Myocyte (in vitro differentiated cells): ENCODE measurements around the gene BMP6. TPM values are rescaled to one million over a fixed set of nuclear protein-coding genes. Genes with fewer than 3 reads are reported as not detected.
"Not testable (repeated sequence)": the region's sequence is repeated elsewhere in the genome, so short reads cannot be mapped to it uniquely, and the experiment has no call there.

ENCODE experiments used
- DNase-seq: peaks from one replicate; pipeline ENCODE4 v3.0.0-alpha.2; 2012; ENCODE audit warnings: low read depth
- total RNA-seq: library from RNA; depleted of rRNA; stranded (reverse); fragments of >200 nt; gene quantifications from 2 replicates; pipeline ENCODE4 v1.2.3, GENCODE V29; 2014

BMP6 gene
- total RNA-seq, 1 donor from 2014 or later: 0.19 TPM

- DNase-seq: no peak
These were observed 60.3 kb downstream of the BMP6 start for GRCh38 chr6:7786214-7786661.

- DNase-seq: peak; percentile 24
These were observed 61.3 kb downstream of the BMP6 start for GRCh38 chr6:7787137-7787608.

- no peak for DNase-seq
These were observed 61.8 kb downstream of the BMP6 start for GRCh38 chr6:7787731-7788130.

- no peak for DNase-seq
These were observed 68.6 kb downstream of the BMP6 start for GRCh38 chr6:7794509-7794908.

GRCh38 chr6:7797386-7797785 lies 71.5 kb downstream of the BMP6 start:
- no peak for DNase-seq

- DNase-seq: peak; percentile 9
These were observed 72.9 kb downstream of the BMP6 start for GRCh38 chr6:7798751-7799150.

- no peak for DNase-seq
These were observed 76.8 kb downstream of the BMP6 start for GRCh38 chr6:7802662-7803061.

- DNase-seq: no peak
These were observed 77.3 kb downstream of the BMP6 start for GRCh38 chr6:7803214-7803613.

GRCh38 chr6:7805078-7805849 lies 79.4 kb downstream of the BMP6 start:
- no peak for DNase-seq

- no peak for DNase-seq
These were observed 79.9 kb downstream of the BMP6 start for GRCh38 chr6:7805850-7806214.

GRCh38 chr6:7806711-7807110 lies 80.8 kb downstream of the BMP6 start:
- no peak for DNase-seq

GRCh38 chr6:7809346-7809745 lies 83.4 kb downstream of the BMP6 start:
- DNase-seq: no peak

- DNase-seq: no peak
These were observed 85.5 kb downstream of the BMP6 start for GRCh38 chr6:7811441-7811840.

GRCh38 chr6:7812623-7813022 lies 86.7 kb downstream of the BMP6 start:
- no peak for DNase-seq

GRCh38 chr6:7813193-7813592 lies 87.3 kb downstream of the BMP6 start:
- DNase-seq: no peak

GRCh38 chr6:7813704-7814103 lies 87.8 kb downstream of the BMP6 start:
- DNase-seq: no peak

GRCh38 chr6:7815716-7816115 lies 89.8 kb downstream of the BMP6 start:
- no peak for DNase-seq

- DNase-seq: not testable (repeated sequence)
These were observed 91.3 kb downstream of the BMP6 start for GRCh38 chr6:7817184-7817583.

GRCh38 chr6:7818257-7819214 lies 92.6 kb downstream of the BMP6 start:
- no peak for DNase-seq

- DNase-seq: no peak
These were observed 93.6 kb downstream of the BMP6 start for GRCh38 chr6:7819431-7820015.

- no peak for DNase-seq
These were observed 94.5 kb downstream of the BMP6 start for GRCh38 chr6:7820288-7820835.
